Heart right ventricle (tissue), 16 donors: ENCODE measurements around the gene EGR2. TPM values are rescaled to one million over a fixed set of nuclear protein-coding genes. Genes with fewer than 3 reads are reported as not detected.

Experiments used
- ATAC-seq, 8 donors: fragments of 200-7000 bp; cut with Tn5 transposase; one replicate each; pipeline ENCODE4 v1.9.1; 2020; ENCODE audit warnings: mild to moderate bottlenecking in 8 of 8, moderate library complexity in 8 of 8, moderate number of reproducible peaks in 1 of 8
- DNase-seq, 2 donors: peaks; one replicate each; pipeline ENCODE4 v3.0.0-alpha.2; 2020
- H3K27ac ChIP-seq, 10 donors: fragments of 200-600 bp; sonication (generic) in 2 of 10; one replicate each; pipeline versions ENCODE4 v1.5.0 to v1.8.0; 2020 to 2022; ENCODE audit warnings: mild to moderate bottlenecking in 3 of 10
- H3K27me3 ChIP-seq, 7 donors: fragments of 200-600 bp; one replicate each; pipeline ENCODE4 v1.8.0; 2021 to 2022; ENCODE audit warnings: mild to moderate bottlenecking in 2 of 7
- H3K36me3 ChIP-seq, 9 donors: fragments of 200-600 bp; sonication (generic) in 1 of 9; one replicate each; pipeline versions ENCODE4 v1.5.0 to v1.8.0; 2020 to 2022; ENCODE audit warnings: mild to moderate bottlenecking in 2 of 9
- H3K4me1 ChIP-seq, 9 donors: fragments of 200-600 bp; sonication (generic) in 1 of 9; one replicate each; pipeline versions ENCODE4 v1.5.0 to v1.8.0; 2020 to 2022; ENCODE audit warnings: mild to moderate bottlenecking in 4 of 9
- H3K4me3 ChIP-seq, 10 donors: fragments of 200-600 bp; sonication (generic) in 2 of 10; one replicate each; pipeline versions ENCODE4 v1.5.0 to v1.8.0; 2020 to 2022; ENCODE audit warnings: mild to moderate bottlenecking in 7 of 10, moderate library complexity in 2 of 10
- H3K9me3 ChIP-seq, 11 donors: fragments of 200-600 bp in 10 of 11; sonication (generic) in 2 of 11; one replicate each; pipeline versions ENCODE4 v1.5.0 to v1.8.0; 2013 to 2022; ENCODE audit warnings: mild to moderate bottlenecking in 2 of 11, control low read depth in 1 of 11, moderate library complexity in 1 of 11
- CTCF ChIP-seq, 9 donors: fragments of 200-600 bp; sonication (generic) in 2 of 9; IDR thresholded peaks; one replicate each; pipeline versions ENCODE4 v1.5.0 to v1.8.0; 2021 to 2022; ENCODE audit warnings: antibody characterized with exemption in 9 of 9, mild to moderate bottlenecking in 5 of 9, moderate library complexity in 1 of 9
- WGBS, 2 donors: extraction: QIAGEN DNeasy Blood & Tissue Kit; methylation state at CpG; one replicate each; pipeline ENCODE4 v1.1.7; 2013; ENCODE audit warnings: inconsistent platforms in 1 of 2; 5-methylcytosine and 5-hydroxymethylcytosine counted together
- intact Hi-C, 10 donors: fragments of 100-400 bp; cut with DNase I; formaldehyde crosslinking; loops; one replicate each; pipeline versions ENCODE4 v1.11.1 to v1.14.2; 2022
- polyA plus RNA-seq, 2 donors: library from polyadenylated mRNA; stranded (reverse); fragments of 200-250 nt; gene quantifications; one replicate each; pipeline ENCODE4 v1.2.3, GENCODE V29; 2013
- total RNA-seq, 10 donors: library from RNA; stranded (reverse); fragmentation: NEBNext Ultra II Directional in 3 of 10; extraction: Animal tissue kit (Norgen Biotek cat#: 25700) in 3 of 10; gene quantifications; one replicate each; pipeline versions ENCODE4 v1.2.1 to v1.2.4, GENCODE V29; 2021 to 2023
- donor health status: Arrhythmogenic right ventricular cardiomyopathy.
- donor health status: ischemic (EF 13 %, LVEDD 7.1; RV severe dilation, severe dysfunction).
- donor health status: healthy with polysubstance abuse.
- donor health status: DM: no; HTN: yes; CAD: no.
- donor health status: DM: no; HTN: no; CAD: no.
- donor health status: ischemic (EF 25% LVEDD 6.9; RV normal size, moderate dysfunction).
- donor health status: ischemic (EF 25% LVEDD 5.7; RV mildly dilated, moderate dysfunction).
- donor health status: healthy.
- donor health status: DM: yes; HTN: yes; CAD: no.
- donor health status: Ischemic cardiomyopathy.
- donor health status: ischemic (EF 35%, LVEDD 5.7; RV mildly dilated, moderate dysfunction).
- donor health status: nonischemic (EF 11% LVEDD 7.7; RV severe dilation, severe dysfunction).
- donor health status: DM: yes; HTN: yes; CAD: no.
- donor health status: PGD.
- donor health status: ischemic (EF 29% LVEDD 5.4; RV normal size, mild dysfunction).
- donor health status: nonischemic (EF 23%, LVEDD 6.1; RV moderate dilation, normal function).

Gene EGR2
- total and polyA plus RNA-seq, 12 donors, result 0.49 to 19.3 (median 2.9) TPM

- no peak for DNase-seq
- Histone ChIP-seq H3K4me3 (no peak overlapping the region), H3K36me3 (no peaks in the 10 kb centered on the region), H3K27me3 (peaks cover 0 to 31% (median 0%) of the 10 kb centered on the region in 7 donors), H3K4me1 (peaks cover 0 to 20% (median 0%) of the 10 kb centered on the region in 9 donors), H3K9me3 (no peaks in the 10 kb centered on the region), H3K27ac (peak overlapping the region in 1 of 10 donors; percentile 9)
- 82 to 88% methylated on average over 4 of the region's 4 CpGs for WGBS, 2 donors
- no peak for TF ChIP-seq CTCF (IDR thresholded peaks at IDR 0.05)
- intact Hi-C loops, result no loop called here
- no peak for ATAC-seq
Measured at GRCh38 chr10:62795762-62796161, 20.4 kb downstream of the EGR2 start.

- Histone ChIP-seq H3K9me3 (no peaks in the 10 kb centered on the region), H3K4me1 (peaks cover 0 to 20% (median 0%) of the 10 kb centered on the region in 9 donors), H3K36me3 (no peaks in the 10 kb centered on the region), H3K27ac (peak overlapping the region in 2 of 10 donors; percentile 17 to 46), H3K4me3 (no peak overlapping the region), H3K27me3 (peaks cover 0 to 31% (median 0%) of the 10 kb centered on the region in 7 donors)
- intact Hi-C loops, result no loop called here
- peak in 3 of 8 donors; percentile 31 to 56 (median 33) for ATAC-seq
- TF ChIP-seq CTCF (IDR thresholded peaks at IDR 0.05), result no peak
- no peak for DNase-seq
Measured at GRCh38 chr10:62795100-62795499, 21.1 kb downstream of the EGR2 start.

GRCh38 chr10:62794306-62794705 lies 21.9 kb downstream of the EGR2 start:
- DNase-seq, result no peak
- no peak for TF ChIP-seq CTCF (IDR thresholded peaks at IDR 0.05)
- no peaks in the 10 kb centered on the region for H3K9me3 ChIP-seq
- no peaks in the 10 kb centered on the region for H3K36me3 ChIP-seq
- no peak for ATAC-seq
- peaks cover 0 to 24% (median 0%) of the 10 kb centered on the region in 9 donors for H3K4me1 ChIP-seq
- 82 to 91% methylated on average over 1 of the region's 1 CpG for WGBS, 2 donors
- peaks cover 0 to 31% (median 0%) of the 10 kb centered on the region in 7 donors for H3K27me3 ChIP-seq
- intact Hi-C loops, result no loop called here
- H3K27ac ChIP-seq, result peak overlapping the region in 1 of 10 donors; percentile 46
- H3K4me3 ChIP-seq, result no peak overlapping the region

GRCh38 chr10:62792261-62792660 lies 23.9 kb downstream of the EGR2 start:
- Histone ChIP-seq H3K27me3 (peaks cover 0 to 15% (median 0%) of the 10 kb centered on the region in 7 donors), H3K4me3 (no peak overlapping the region), H3K4me1 (peaks cover 0 to 31% (median 0%) of the 10 kb centered on the region in 9 donors), H3K27ac (peak overlapping the region in 1 of 10 donors; percentile 36), H3K9me3 (peaks cover 0 to 6% (median 0%) of the 10 kb centered on the region in 11 donors), H3K36me3 (no peaks in the 10 kb centered on the region)
- TF ChIP-seq CTCF (IDR thresholded peaks at IDR 0.05), result no peak
- DNase-seq (no peak), ATAC-seq (peak in 2 of 8 donors; percentile 24 to 72)
- intact Hi-C loops, result no loop called here
- WGBS, 2 donors, result 80% methylated on average over 5 of the region's 5 CpGs
